Body of pancreas (tissue), 4 donors: ENCODE results near the gene LRRK1.

Experiments
- POLR2A ChIP-seq, 3 donors: fragments of 450-650 bp; IDR thresholded peaks; one replicate each; pipeline ENCODE4 v1.6.1; 2016; ENCODE audit warnings: antibody characterized with exemption in 3 of 3, mild to moderate bottlenecking in 2 of 3
- TF ChIP-seq, protein P1 (sequence below), 7 experiments: fragments of 450-650 bp in 4 of 7; fragments of 200-600 bp in 3 of 7; sonication (generic) in 3 of 7; IDR thresholded peaks; one replicate each; pipeline ENCODE4 v1.5.1; 2016 to 2019; ENCODE audit warnings: antibody characterized with exemption in 7 of 7

DNA sequence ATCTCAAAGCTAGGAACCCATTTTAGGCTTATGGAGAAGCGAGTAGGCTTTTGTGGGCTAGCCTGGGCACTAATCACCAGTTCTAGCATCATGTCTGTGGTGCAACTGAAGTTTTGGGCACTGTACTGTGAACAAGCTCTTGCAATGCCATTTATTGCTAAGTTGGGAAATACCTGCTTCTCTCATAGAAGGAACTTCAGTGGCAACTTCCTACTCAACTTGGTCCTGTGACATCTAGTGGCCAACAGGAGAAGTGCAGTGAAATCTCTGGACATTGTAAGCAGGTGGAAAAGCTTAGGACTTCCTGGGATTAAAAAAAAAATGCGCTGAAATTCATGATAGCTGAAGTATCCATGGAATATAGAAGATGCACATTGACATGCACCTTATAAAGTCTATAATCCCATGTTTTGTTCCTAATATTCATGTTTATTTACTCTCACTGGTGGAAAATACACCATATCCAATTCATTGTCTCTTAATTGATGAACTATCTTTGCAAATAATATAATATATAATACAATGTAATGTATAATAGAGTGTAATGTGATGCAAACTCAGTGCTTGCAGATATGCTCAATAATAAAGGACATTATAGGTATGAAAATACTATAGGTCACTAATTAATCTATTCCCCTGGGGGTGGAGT is 46.0 kb upstream of the LRRK1 start:
- TF ChIP-seq, protein P1, sequence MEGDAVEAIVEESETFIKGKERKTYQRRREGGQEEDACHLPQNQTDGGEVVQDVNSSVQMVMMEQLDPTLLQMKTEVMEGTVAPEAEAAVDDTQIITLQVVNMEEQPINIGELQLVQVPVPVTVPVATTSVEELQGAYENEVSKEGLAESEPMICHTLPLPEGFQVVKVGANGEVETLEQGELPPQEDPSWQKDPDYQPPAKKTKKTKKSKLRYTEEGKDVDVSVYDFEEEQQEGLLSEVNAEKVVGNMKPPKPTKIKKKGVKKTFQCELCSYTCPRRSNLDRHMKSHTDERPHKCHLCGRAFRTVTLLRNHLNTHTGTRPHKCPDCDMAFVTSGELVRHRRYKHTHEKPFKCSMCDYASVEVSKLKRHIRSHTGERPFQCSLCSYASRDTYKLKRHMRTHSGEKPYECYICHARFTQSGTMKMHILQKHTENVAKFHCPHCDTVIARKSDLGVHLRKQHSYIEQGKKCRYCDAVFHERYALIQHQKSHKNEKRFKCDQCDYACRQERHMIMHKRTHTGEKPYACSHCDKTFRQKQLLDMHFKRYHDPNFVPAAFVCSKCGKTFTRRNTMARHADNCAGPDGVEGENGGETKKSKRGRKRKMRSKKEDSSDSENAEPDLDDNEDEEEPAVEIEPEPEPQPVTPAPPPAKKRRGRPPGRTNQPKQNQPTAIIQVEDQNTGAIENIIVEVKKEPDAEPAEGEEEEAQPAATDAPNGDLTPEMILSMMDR (IDR thresholded peaks at IDR 0.05) = peak; percentile 79 to 97 (median 95)
- no peak for TF ChIP-seq POLR2A (IDR thresholded peaks at IDR 0.05)
